IMR-90 (cell line): Measurements from ENCODE around the gene PAEP. TPM values are rescaled to one million over a fixed set of nuclear protein-coding genes. Genes with fewer than 3 reads are reported as not detected.

Experiments used
- ATAC-seq: fragments of 200-7000 bp; cut with Tn5 transposase; 2 replicates; pipeline ENCODE4 v1.9.1; 2020; ENCODE audit warnings: low read depth, mild to moderate bottlenecking, moderate library complexity
- BruUV-seq: library from RNA; stranded (reverse); fragments of 400-500 nt; replicated peaks from 2 replicates; lab custom pipeline; 2021; lab: Mats Ljungman, UMichigan
- CTCF ChIA-PET: fragments of 300-600 bp; formaldehyde crosslinking; extraction: SDS; loops from one replicate; lab custom pipeline; 2021; ENCODE audit warnings: antibody characterized with exemption; lab: Yijun Ruan, JAX
- POLR2A ChIA-PET: fragments of 300-600 bp; sonication (Branson Sonifier 250); formaldehyde crosslinking; loops from one replicate; lab custom pipeline; 2022; ENCODE audit warnings: antibody characterized with exemption; ENCODE audit not compliant: unreplicated experiment; lab: Charles Lee
- DNase-seq: peaks from one replicate; pipeline ENCODE4 v3.0.0; 2013
- H2AFZ ChIP-seq: replicated peaks from 2 replicates; pipeline ENCODE3; 2013; ENCODE audit warnings: low read length, mild to moderate bottlenecking; ENCODE audit not compliant: poor library complexity
- H2AK5ac ChIP-seq: 2 replicates; pipeline ENCODE4 v1.6.1; 2013; ENCODE audit warnings: low read depth, low read length, inconsistent platforms
- H2AK9ac ChIP-seq: replicated peaks from 2 replicates; pipeline ENCODE3; 2013; ENCODE audit warnings: mild to moderate bottlenecking, low read depth, low read length, moderate library complexity; ENCODE audit not compliant: poor library complexity
- H2BK120ac ChIP-seq: 2 replicates; pipeline ENCODE4 v1.6.1; 2013; ENCODE audit warnings: low read depth, low read length, inconsistent platforms
- H2BK15ac ChIP-seq: 3 replicates; pipeline ENCODE4 v1.6.1; 2013; ENCODE audit warnings: low read depth, low read length, inconsistent platforms
- H2BK20ac ChIP-seq: 2 replicates; pipeline ENCODE4 v1.6.1; 2013; ENCODE audit warnings: low read depth, mild to moderate bottlenecking, inconsistent platforms, low read length, moderate library complexity
- H2BK5ac ChIP-seq: 2 replicates; pipeline ENCODE4 v1.6.1; 2013; ENCODE audit warnings: mild to moderate bottlenecking, low read depth, low read length, inconsistent platforms; ENCODE audit not compliant: poor library complexity, severe bottlenecking
- H3K14ac ChIP-seq: replicated peaks from 2 replicates; pipeline ENCODE4 v1.6.1; 2013; ENCODE audit warnings: low read depth, low read length, inconsistent platforms
- H3K18ac ChIP-seq: 2 replicates; pipeline ENCODE4 v1.6.1; 2013; ENCODE audit warnings: low read depth, low read length, control low read depth
- H3K23ac ChIP-seq: 2 replicates; pipeline ENCODE4 v1.6.1; 2013; ENCODE audit warnings: low read depth, low read length, inconsistent platforms
- H3K27ac ChIP-seq: 2 replicates; pipeline ENCODE4 v1.5.1; 2013; ENCODE audit warnings: mild to moderate bottlenecking, control low read depth, low read length; ENCODE audit not compliant: insufficient read depth
- H3K27me3 ChIP-seq: 2 replicates; pipeline ENCODE4 v1.6.1; 2013; ENCODE audit warnings: low read length; ENCODE audit not compliant: control insufficient read depth, insufficient read depth
- H3K36me3 ChIP-seq: 2 replicates; pipeline ENCODE4 v1.6.1; 2013; ENCODE audit warnings: low read length, mixed read lengths; ENCODE audit not compliant: control insufficient read depth, insufficient read depth
- H3K4ac ChIP-seq: 2 replicates; pipeline ENCODE4 v1.6.1; 2013; ENCODE audit warnings: low read depth, low read length, inconsistent platforms
- H3K4me1 ChIP-seq: 2 replicates; pipeline ENCODE4 v1.6.1; 2013; ENCODE audit warnings: low read length, mixed read lengths; ENCODE audit not compliant: control insufficient read depth, insufficient read depth
- H3K4me2 ChIP-seq: 2 replicates; pipeline ENCODE4 v1.6.1; 2013; ENCODE audit warnings: low read depth, mild to moderate bottlenecking, control low read depth, low read length, moderate library complexity
- H3K4me3 ChIP-seq: 2 replicates; pipeline ENCODE4 v1.5.1; 2013; ENCODE audit warnings: low read depth, mild to moderate bottlenecking, control low read depth, low read length, moderate library complexity; ENCODE audit not compliant: insufficient read depth
- H3K56ac ChIP-seq: 2 replicates; pipeline ENCODE4 v1.6.1; 2013; ENCODE audit warnings: low read length, inconsistent platforms; ENCODE audit not compliant: insufficient read depth; ENCODE audit errors: extremely low read depth
- H3K79me1 ChIP-seq, 2 experiments: 2 replicates each; pipeline ENCODE4 v1.6.1; 2013; ENCODE audit warnings: low read length in 2 of 2, inconsistent platforms in 1 of 2, low read depth in 1 of 2
- H3K9ac ChIP-seq: 2 replicates; pipeline ENCODE4 v1.6.1; 2013; ENCODE audit warnings: low read depth, low read length, control low read depth
- H3K9me1 ChIP-seq: 2 replicates; pipeline ENCODE4 v1.6.1; 2013; ENCODE audit warnings: low read length, inconsistent platforms; ENCODE audit not compliant: insufficient read depth
- H3K9me3 ChIP-seq: 2 replicates; pipeline ENCODE4 v1.6.1; 2013; ENCODE audit warnings: low read length; ENCODE audit not compliant: control insufficient read depth, insufficient read depth
- H4K20me1 ChIP-seq: 2 replicates; pipeline ENCODE4 v1.6.1; 2013; ENCODE audit warnings: low read length, inconsistent platforms; ENCODE audit not compliant: insufficient read depth
- H4K5ac ChIP-seq: 2 replicates; pipeline ENCODE4 v1.6.1; 2013; ENCODE audit warnings: mild to moderate bottlenecking, low read depth, low read length, control low read depth
- H4K8ac ChIP-seq, 2 experiments: 2 replicates each; pipeline ENCODE4 v1.6.1; 2013; ENCODE audit warnings: low read depth in 2 of 2, low read length in 2 of 2, control low read depth in 1 of 2, inconsistent platforms in 1 of 2
- H4K91ac ChIP-seq: 2 replicates; pipeline ENCODE4 v1.6.1; 2013; ENCODE audit warnings: low read depth, low read length, inconsistent platforms; ENCODE audit not compliant: insufficient read depth
- BHLHE40 ChIP-seq: fragments of 150-350 bp; IDR thresholded peaks from 2 replicates; pipeline ENCODE4 v1.6.1; 2016; ENCODE audit warnings: mild to moderate bottlenecking, low read depth, low read length
- CHD1 ChIP-seq: IDR thresholded peaks from 2 replicates; pipeline ENCODE4 v1.6.1; 2012; ENCODE audit warnings: low read depth, low read length, improper control_type of control experiment
- ELK1 ChIP-seq: fragments of 150-350 bp; IDR thresholded peaks from 2 replicates; pipeline ENCODE4 v1.6.1; 2016; ENCODE audit warnings: low read depth, mild to moderate bottlenecking, low read length, moderate library complexity, borderline replicate concordance
- FOS ChIP-seq: fragments of 150-350 bp; IDR thresholded peaks from 2 replicates; pipeline ENCODE4 v1.6.1; 2016; ENCODE audit warnings: low read depth, low read length
- MAFK ChIP-seq: IDR thresholded peaks from 2 replicates; pipeline ENCODE4 v1.6.1; 2012; ENCODE audit warnings: low read depth, low read length, improper control_type of control experiment
- MAZ ChIP-seq: IDR thresholded peaks from 2 replicates; pipeline ENCODE4 v1.6.1; 2012; ENCODE audit warnings: low read depth, mild to moderate bottlenecking, low read length, improper control_type of control experiment, moderate library complexity, borderline replicate concordance
- MXI1 ChIP-seq: IDR thresholded peaks from 2 replicates; pipeline ENCODE4 v1.6.1; 2012; ENCODE audit warnings: low read depth, mild to moderate bottlenecking, low read length, moderate library complexity, borderline replicate concordance
- NFE2L2 ChIP-seq: fragments of 150-350 bp; IDR thresholded peaks from 2 replicates; pipeline ENCODE4 v1.6.1; 2016; ENCODE audit warnings: low read depth, mild to moderate bottlenecking, low read length
- POLR2A ChIP-seq: IDR thresholded peaks from 2 replicates; pipeline ENCODE4 v1.6.1; 2012; ENCODE audit warnings: mild to moderate bottlenecking, low read depth, low read length
- RCOR1 ChIP-seq: IDR thresholded peaks from 2 replicates; pipeline ENCODE4 v1.6.1; 2012; ENCODE audit warnings: mild to moderate bottlenecking, low read length, improper control_type of control experiment; ENCODE audit not compliant: insufficient replicate concordance
- SMC3 ChIP-seq: fragments of 150-350 bp; IDR thresholded peaks from 2 replicates; pipeline ENCODE4 v1.6.1; 2016; ENCODE audit warnings: low read depth, mild to moderate bottlenecking, antibody characterized with exemption, low read length, moderate library complexity
- WGBS, 2 experiments: methylation state at CpG; one replicate each; pipeline versions ENCODE4 v1.1.5 to v1.1.7; 2013; ENCODE audit warnings: missing lambda C conversion rate in 2 of 2; ENCODE audit not compliant: insufficient read length in 1 of 2; ENCODE audit errors: extremely low coverage in 2 of 2; 5-methylcytosine and 5-hydroxymethylcytosine counted together
- dilution Hi-C: fragments of 300-500 bp; cut with HindIII; formaldehyde crosslinking; loops from one replicate; pipeline ENCODE4 v1.14.3; 2018; ENCODE audit warnings: low sequenced_read_pairs; ENCODE audit not compliant: unreplicated experiment
- in situ Hi-C: fragments of 300-500 bp; cut with MboI; formaldehyde crosslinking; loops from 3 replicates; pipeline ENCODE4 v1.14.3; 2019; ENCODE audit warnings: low sequenced_read_pairs, inconsistent platforms, mixed read lengths
- intact Hi-C: fragments of 100-400 bp; cut with micrococcal nuclease; formaldehyde crosslinking; loops from 2 replicates; pipeline ENCODE4 v1.10.0; 2022
- polyA plus RNA-seq, 3 experiments: library from polyadenylated mRNA; depleted of rRNA; stranded (reverse); fragments of >200 nt; gene quantifications; 2 replicates each; pipeline ENCODE4 v1.2.3, GENCODE V29; 2012; ENCODE audit warnings: low replicate concordance in 1 of 3
- total RNA-seq: library from RNA; depleted of rRNA; stranded (reverse); fragments of >200 nt; gene quantifications from 2 replicates; pipeline ENCODE4 v1.2.3, GENCODE V29; 2012

Gene PAEP
- total and polyA plus RNA-seq, 2 of the 4 experiments (the other 2 are of a cell fraction): not detected

- H2BK5ac ChIP-seq: no peak overlapping the region
- H3K4me2 ChIP-seq: no peak overlapping the region
- DNase-seq: no peak
- dilution Hi-C loops (no loop called here), intact Hi-C loops (no loop called here), in situ Hi-C loops (no loop called here)
- no peaks in the 10 kb centered on the region for H3K9me1 ChIP-seq
- no peak overlapping the region for H2BK15ac ChIP-seq
- 92% methylated on average over 8 of the region's 19 CpGs; no CpG with 5 or more reads in 1 of the 2 experiments for WGBS, 2 experiments
- H3K9ac ChIP-seq: no peak overlapping the region
- POLR2A ChIA-PET: interaction anchor here (0.6 kb wide), 1 partner anchor 16 kb away, joined by 3 read pairs; no protein-coding TSS in a partner anchor
- no peak overlapping the region for H4K8ac ChIP-seq
- BruUV-seq: no TSS peak
- no peak overlapping the region for H4K91ac ChIP-seq
- no peak overlapping the region for H3K4me3 ChIP-seq
- H3K4ac ChIP-seq: no peak overlapping the region
- H2BK120ac ChIP-seq: no peak overlapping the region
- no peak overlapping the region for H2AFZ ChIP-seq
- H4K5ac ChIP-seq: no peak overlapping the region
- H3K9me3 ChIP-seq: no peaks in the 10 kb centered on the region
- no peak overlapping the region for H3K23ac ChIP-seq
- ATAC-seq: peak; percentile 42
- H2AK9ac ChIP-seq: no peak overlapping the region
- TF ChIP-seq SMC3: no peak
- no peak for TF ChIP-seq RCOR1
- TF ChIP-seq MAFK: no peak
- TF ChIP-seq BHLHE40: no peak
- TF ChIP-seq MXI1: no peak
- TF ChIP-seq CHD1: no peak
- TF ChIP-seq NFE2L2: no peak
- TF ChIP-seq POLR2A: no peak
- TF ChIP-seq ELK1: no peak
- TF ChIP-seq FOS: no peak
- TF ChIP-seq MAZ: no peak
- no peak overlapping the region for H3K14ac ChIP-seq
- peaks cover 5% of the 10 kb centered on the region; the same call in 1 of the 2 replicates for H3K27me3 ChIP-seq
- H3K79me1 ChIP-seq: no peaks in the 10 kb centered on the region
- H3K56ac ChIP-seq: no peak overlapping the region
- H3K4me1 ChIP-seq: no peaks in the 10 kb centered on the region
- CTCF ChIA-PET: no interaction called here
- no peak overlapping the region for H3K18ac ChIP-seq
- H3K36me3 ChIP-seq: no peaks in the 10 kb centered on the region
- H2AK5ac ChIP-seq: no peak overlapping the region
- no peak overlapping the region for H2BK20ac ChIP-seq
- H4K20me1 ChIP-seq: no peaks in the 10 kb centered on the region
- no peak overlapping the region for H3K27ac ChIP-seq
These were observed 48.2 kb upstream of the PAEP start for GRCh38 chr9:135513351-135513846.
